GM23338 (cell line): ENCODE results near the gene STOX1. TPM values are rescaled to one million over a fixed set of nuclear protein-coding genes. Genes with fewer than 3 reads are reported as not detected.
A peak's percentile ranks its signal among the peaks of the same experiment; 100 is the strongest.

Source experiments
- ATAC-seq: fragments of 200-7000 bp; cut with Tn5 transposase; 3 replicates; pipeline ENCODE4 v1.9.1; 2020
- DNase-seq: peaks from one replicate; pipeline ENCODE4 v3.0.0-alpha.2; 2015; ENCODE audit warnings: low spot score
- H2AFZ ChIP-seq: fragments of 200-600 bp; sonication (generic); 2 replicates; pipeline ENCODE4 v1.8.0; 2016; ENCODE audit warnings: antibody characterized with exemption, mild to moderate bottlenecking, moderate library complexity
- H3F3A ChIP-seq: fragments of 200-600 bp; sonication (generic); replicated peaks from 2 replicates; pipeline ENCODE4 v1.8.0; 2017; ENCODE audit warnings: antibody characterized with exemption, mixed run types, low read depth
- H3K27ac ChIP-seq: fragments of 200-600 bp; sonication (generic); 2 replicates; pipeline ENCODE4 v1.6.1; 2016; ENCODE audit warnings: low read depth
- H3K27me3 ChIP-seq: fragments of 200-600 bp; sonication (generic); 2 replicates; pipeline ENCODE4 v1.8.0; 2016; ENCODE audit warnings: mild to moderate bottlenecking, mixed run types, moderate library complexity; ENCODE audit not compliant: insufficient read depth
- H3K36me3 ChIP-seq: fragments of 200-600 bp; sonication (generic); 2 replicates; pipeline ENCODE4 v1.8.0; 2016; ENCODE audit warnings: mild to moderate bottlenecking; ENCODE audit not compliant: insufficient read depth
- H3K4me1 ChIP-seq: fragments of 200-600 bp; sonication (generic); 2 replicates; pipeline ENCODE4 v1.8.0; 2016; ENCODE audit warnings: mild to moderate bottlenecking, moderate library complexity; ENCODE audit not compliant: insufficient read depth
- H3K4me2 ChIP-seq: fragments of 200-600 bp; sonication (generic); 2 replicates; pipeline ENCODE4 v1.7.1; 2017; ENCODE audit warnings: mixed run types
- H3K4me3 ChIP-seq: fragments of 200-600 bp; sonication (generic); 2 replicates; pipeline ENCODE4 v1.6.1; 2016; ENCODE audit warnings: mixed run types
- H3K79me2 ChIP-seq: fragments of 200-600 bp; sonication (generic); replicated peaks from 2 replicates; pipeline ENCODE4 v1.8.0; 2017; ENCODE audit warnings: mild to moderate bottlenecking; ENCODE audit not compliant: insufficient read depth
- H3K9me2 ChIP-seq: fragments of 200-600 bp; sonication (generic); 2 replicates; pipeline ENCODE4 v1.8.0; 2017; ENCODE audit not compliant: insufficient read depth
- H4K20me1 ChIP-seq: fragments of 200-600 bp; sonication (generic); replicated peaks from 2 replicates; pipeline ENCODE4 v1.8.0; 2017; ENCODE audit warnings: mild to moderate bottlenecking; ENCODE audit not compliant: insufficient read depth
- H3K27ac Mint-ChIP-seq: 2 replicates; pipeline ENCODE4 v1.8.0; 2020; ENCODE audit warnings: inconsistent platforms, mild to moderate bottlenecking, moderate library complexity, mixed read lengths
- H3K27me3 Mint-ChIP-seq: 3 replicates; pipeline ENCODE4 v1.8.0; 2022; ENCODE audit warnings: low read depth, mild to moderate bottlenecking, moderate library complexity, mixed read lengths, inconsistent platforms; ENCODE audit not compliant: insufficient read depth, poor library complexity
- H3K36me3 Mint-ChIP-seq: 3 replicates; pipeline ENCODE4 v1.8.0; 2021; ENCODE audit warnings: low read depth, mild to moderate bottlenecking, inconsistent platforms, moderate library complexity, mixed read lengths
- H3K4me1 Mint-ChIP-seq: 3 replicates; pipeline ENCODE4 v1.8.0; 2020; ENCODE audit warnings: mild to moderate bottlenecking, inconsistent platforms, mixed read lengths
- H3K4me3 Mint-ChIP-seq: 3 replicates; pipeline ENCODE4 v1.8.0; 2021; ENCODE audit warnings: moderate library complexity, mild to moderate bottlenecking, inconsistent platforms, mixed read lengths
- H3K9me3 Mint-ChIP-seq: 3 replicates; pipeline ENCODE4 v1.8.0; 2020; ENCODE audit warnings: moderate library complexity, mild to moderate bottlenecking, inconsistent platforms, mixed read lengths
- EZH2phosphoT487 ChIP-seq: fragments of 200-600 bp; sonication (generic); IDR thresholded peaks from one replicate; pipeline ENCODE4 v1.8.1; 2018; ENCODE audit warnings: antibody characterized with exemption; ENCODE audit not compliant: unreplicated experiment
- ZNF114 ChIP-seq: fragments of 250-450 bp; sonication (Bioruptor Pico); IDR thresholded peaks from 2 replicates; pipeline ENCODE4 v1.5.0; 2020; ENCODE audit warnings: mild to moderate bottlenecking, moderate library complexity
- polyA plus RNA-seq: library from polyadenylated mRNA; unstranded; fragments of >200 nt; fragmentation: Nextera tagmentation; extraction: Ambion mirVana; gene quantifications from 2 replicates; pipeline ENCODE4 v1.2.1, GENCODE V29; 2016
- total RNA-seq: library from RNA; depleted of rRNA; stranded (reverse); fragments of >200 nt; shearing (Covaris generic); gene quantifications from 2 replicates; pipeline ENCODE4 v1.2.3, GENCODE V29; 2014
- TF ChIP-seq, protein P1 (sequence below): IDR thresholded peaks from 2 replicates; pipeline ENCODE4 v1.6.1; 2016; ENCODE audit warnings: antibody characterized with exemption
- TF ChIP-seq, protein P2 (sequence below): fragments of 250-450 bp; sonication (Bioruptor Pico); IDR thresholded peaks from 2 replicates; pipeline ENCODE4 v1.5.0; 2020; ENCODE audit warnings: mild to moderate bottlenecking, moderate library complexity
- TF ChIP-seq, protein P3 (sequence below), 2 experiments: fragments of 200-600 bp in 1 of 2; sonication (generic) in 1 of 2; conservative IDR thresholded peaks; 2 replicates each; pipeline versions ENCODE4 v1.5.1 to v1.6.1; 2016 to 2017; ENCODE audit warnings: antibody characterized with exemption in 2 of 2, low read depth in 2 of 2, mild to moderate bottlenecking in 2 of 2, moderate library complexity in 1 of 2

STOX1 gene
- total and polyA plus RNA-seq, 2 experiments from 2014 or later: 1.6 to 2.2 TPM

DNA sequence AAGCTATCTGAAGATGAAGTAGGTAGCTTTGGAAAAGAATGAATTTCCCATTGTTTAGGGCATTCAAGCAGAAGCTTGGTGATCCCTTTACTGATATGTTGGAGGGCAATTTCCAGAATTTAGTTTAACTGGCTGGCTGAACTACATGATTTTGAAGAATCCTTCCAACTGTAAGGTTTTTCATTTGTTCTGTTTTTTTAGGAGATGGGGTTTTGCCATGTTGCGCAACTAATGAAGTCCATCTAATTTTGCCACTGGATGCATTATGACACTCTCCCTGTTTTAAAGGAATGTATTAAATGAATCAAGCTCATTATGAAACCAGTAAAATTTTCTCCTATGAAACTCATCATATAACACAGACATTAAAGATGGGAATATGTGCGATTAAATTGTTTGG is 67.7 kb downstream of the STOX1 start:
- Mint-ChIP-seq H3K27ac (no peak overlapping the region), H3K4me3 (no peak overlapping the region), H3K36me3 (no peaks in the 10 kb centered on the region)

DNA sequence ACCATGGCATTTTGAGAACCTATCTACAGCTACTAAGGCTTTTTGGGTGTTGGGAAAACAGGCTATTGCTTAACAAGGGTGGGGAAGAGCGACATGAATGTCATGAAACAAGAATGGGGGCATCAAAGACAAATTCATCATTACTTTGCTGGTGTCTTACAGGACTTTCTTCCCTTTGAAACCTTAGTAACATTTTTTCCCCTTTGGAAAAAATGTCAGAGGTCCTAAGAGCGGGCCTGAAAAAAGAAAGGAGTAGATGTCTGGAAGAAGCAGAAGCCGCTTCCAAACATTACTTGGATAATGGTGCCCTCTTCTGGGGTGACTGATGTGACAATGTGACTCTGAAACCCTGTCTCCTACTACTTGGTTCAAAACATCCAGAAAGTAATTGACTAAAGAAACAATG is 70.0 kb downstream of the STOX1 start:
- no peaks in the 10 kb centered on the region for H3K9me2 ChIP-seq
- peaks cover 9% of the 10 kb centered on the region for H3K79me2 ChIP-seq
- H3F3A ChIP-seq: 0 out of 2 replicates have a peak, but pooled peaks cover 8% of the 10 kb centered on the region
- no peaks in the 10 kb centered on the region for H3K36me3 ChIP-seq
- H3K27me3 Mint-ChIP-seq: peaks cover 10% of the 10 kb centered on the region
- ATAC-seq (peak; percentile 14), DNase-seq (peak; percentile 83)
- H3K4me3 ChIP-seq: no peak overlapping the region
- no peak overlapping the region for H2AFZ ChIP-seq
- no peaks in the 10 kb centered on the region for H3K36me3 Mint-ChIP-seq
- no peak overlapping the region for H3K4me2 ChIP-seq
- no peak overlapping the region for H3K27ac Mint-ChIP-seq
- H3K4me3 Mint-ChIP-seq: no peak overlapping the region
- no peak for TF ChIP-seq ZNF114 (CRISPR knock-in tag)
- TF ChIP-seq, protein P1, sequence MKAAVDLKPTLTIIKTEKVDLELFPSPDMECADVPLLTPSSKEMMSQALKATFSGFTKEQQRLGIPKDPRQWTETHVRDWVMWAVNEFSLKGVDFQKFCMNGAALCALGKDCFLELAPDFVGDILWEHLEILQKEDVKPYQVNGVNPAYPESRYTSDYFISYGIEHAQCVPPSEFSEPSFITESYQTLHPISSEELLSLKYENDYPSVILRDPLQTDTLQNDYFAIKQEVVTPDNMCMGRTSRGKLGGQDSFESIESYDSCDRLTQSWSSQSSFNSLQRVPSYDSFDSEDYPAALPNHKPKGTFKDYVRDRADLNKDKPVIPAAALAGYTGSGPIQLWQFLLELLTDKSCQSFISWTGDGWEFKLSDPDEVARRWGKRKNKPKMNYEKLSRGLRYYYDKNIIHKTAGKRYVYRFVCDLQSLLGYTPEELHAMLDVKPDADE: no peak
- TF ChIP-seq EZH2phosphoT487: no peak
- TF ChIP-seq, protein P2, sequence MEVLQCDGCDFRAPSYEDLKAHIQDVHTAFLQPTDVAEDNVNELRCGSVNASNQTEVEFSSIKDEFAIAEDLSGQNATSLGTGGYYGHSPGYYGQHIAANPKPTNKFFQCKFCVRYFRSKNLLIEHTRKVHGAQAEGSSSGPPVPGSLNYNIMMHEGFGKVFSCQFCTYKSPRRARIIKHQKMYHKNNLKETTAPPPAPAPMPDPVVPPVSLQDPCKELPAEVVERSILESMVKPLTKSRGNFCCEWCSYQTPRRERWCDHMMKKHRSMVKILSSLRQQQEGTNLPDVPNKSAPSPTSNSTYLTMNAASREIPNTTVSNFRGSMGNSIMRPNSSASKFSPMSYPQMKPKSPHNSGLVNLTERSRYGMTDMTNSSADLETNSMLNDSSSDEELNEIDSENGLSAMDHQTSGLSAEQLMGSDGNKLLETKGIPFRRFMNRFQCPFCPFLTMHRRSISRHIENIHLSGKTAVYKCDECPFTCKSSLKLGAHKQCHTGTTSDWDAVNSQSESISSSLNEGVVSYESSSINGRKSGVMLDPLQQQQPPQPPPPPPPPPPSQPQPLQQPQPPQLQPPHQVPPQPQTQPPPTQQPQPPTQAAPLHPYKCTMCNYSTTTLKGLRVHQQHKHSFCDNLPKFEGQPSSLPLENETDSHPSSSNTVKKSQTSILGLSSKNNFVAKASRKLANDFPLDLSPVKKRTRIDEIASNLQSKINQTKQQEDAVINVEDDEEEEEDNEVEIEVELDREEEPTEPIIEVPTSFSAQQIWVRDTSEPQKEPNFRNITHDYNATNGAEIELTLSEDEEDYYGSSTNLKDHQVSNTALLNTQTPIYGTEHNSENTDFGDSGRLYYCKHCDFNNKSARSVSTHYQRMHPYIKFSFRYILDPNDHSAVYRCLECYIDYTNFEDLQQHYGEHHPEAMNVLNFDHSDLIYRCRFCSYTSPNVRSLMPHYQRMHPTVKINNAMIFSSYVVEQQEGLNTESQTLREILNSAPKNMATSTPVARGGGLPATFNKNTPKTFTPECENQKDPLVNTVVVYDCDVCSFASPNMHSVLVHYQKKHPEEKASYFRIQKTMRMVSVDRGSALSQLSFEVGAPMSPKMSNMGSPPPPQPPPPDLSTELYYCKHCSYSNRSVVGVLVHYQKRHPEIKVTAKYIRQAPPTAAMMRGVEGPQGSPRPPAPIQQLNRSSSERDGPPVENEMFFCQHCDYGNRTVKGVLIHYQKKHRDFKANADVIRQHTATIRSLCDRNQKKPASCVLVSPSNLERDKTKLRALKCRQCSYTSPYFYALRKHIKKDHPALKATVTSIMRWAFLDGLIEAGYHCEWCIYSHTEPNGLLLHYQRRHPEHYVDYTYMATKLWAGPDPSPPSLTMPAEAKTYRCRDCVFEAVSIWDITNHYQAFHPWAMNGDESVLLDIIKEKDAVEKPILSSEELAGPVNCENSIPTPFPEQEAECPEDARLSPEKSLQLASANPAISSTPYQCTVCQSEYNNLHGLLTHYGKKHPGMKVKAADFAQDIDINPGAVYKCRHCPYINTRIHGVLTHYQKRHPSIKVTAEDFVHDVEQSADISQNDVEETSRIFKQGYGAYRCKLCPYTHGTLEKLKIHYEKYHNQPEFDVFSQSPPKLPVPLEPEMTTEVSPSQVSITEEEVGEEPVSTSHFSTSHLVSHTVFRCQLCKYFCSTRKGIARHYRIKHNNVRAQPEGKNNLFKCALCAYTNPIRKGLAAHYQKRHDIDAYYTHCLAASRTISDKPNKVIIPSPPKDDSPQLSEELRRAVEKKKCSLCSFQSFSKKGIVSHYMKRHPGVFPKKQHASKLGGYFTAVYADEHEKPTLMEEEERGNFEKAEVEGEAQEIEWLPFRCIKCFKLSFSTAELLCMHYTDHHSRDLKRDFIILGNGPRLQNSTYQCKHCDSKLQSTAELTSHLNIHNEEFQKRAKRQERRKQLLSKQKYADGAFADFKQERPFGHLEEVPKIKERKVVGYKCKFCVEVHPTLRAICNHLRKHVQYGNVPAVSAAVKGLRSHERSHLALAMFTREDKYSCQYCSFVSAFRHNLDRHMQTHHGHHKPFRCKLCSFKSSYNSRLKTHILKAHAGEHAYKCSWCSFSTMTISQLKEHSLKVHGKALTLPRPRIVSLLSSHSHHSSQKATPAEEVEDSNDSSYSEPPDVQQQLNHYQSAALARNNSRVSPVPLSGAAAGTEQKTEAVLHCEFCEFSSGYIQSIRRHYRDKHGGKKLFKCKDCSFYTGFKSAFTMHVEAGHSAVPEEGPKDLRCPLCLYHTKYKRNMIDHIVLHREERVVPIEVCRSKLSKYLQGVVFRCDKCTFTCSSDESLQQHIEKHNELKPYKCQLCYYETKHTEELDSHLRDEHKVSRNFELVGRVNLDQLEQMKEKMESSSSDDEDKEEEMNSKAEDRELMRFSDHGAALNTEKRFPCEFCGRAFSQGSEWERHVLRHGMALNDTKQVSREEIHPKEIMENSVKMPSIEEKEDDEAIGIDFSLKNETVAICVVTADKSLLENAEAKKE (CRISPR knock-in tag): no peak
- TF ChIP-seq, protein P3, sequence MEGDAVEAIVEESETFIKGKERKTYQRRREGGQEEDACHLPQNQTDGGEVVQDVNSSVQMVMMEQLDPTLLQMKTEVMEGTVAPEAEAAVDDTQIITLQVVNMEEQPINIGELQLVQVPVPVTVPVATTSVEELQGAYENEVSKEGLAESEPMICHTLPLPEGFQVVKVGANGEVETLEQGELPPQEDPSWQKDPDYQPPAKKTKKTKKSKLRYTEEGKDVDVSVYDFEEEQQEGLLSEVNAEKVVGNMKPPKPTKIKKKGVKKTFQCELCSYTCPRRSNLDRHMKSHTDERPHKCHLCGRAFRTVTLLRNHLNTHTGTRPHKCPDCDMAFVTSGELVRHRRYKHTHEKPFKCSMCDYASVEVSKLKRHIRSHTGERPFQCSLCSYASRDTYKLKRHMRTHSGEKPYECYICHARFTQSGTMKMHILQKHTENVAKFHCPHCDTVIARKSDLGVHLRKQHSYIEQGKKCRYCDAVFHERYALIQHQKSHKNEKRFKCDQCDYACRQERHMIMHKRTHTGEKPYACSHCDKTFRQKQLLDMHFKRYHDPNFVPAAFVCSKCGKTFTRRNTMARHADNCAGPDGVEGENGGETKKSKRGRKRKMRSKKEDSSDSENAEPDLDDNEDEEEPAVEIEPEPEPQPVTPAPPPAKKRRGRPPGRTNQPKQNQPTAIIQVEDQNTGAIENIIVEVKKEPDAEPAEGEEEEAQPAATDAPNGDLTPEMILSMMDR (conservative IDR thresholded peaks at IDR 0.05; ENCODE audit: low read depth in 2 of 2): peak; percentile 78 to 85
- H3K9me3 Mint-ChIP-seq: no peaks in the 10 kb centered on the region
- H3K4me1 Mint-ChIP-seq: peaks cover 9% of the 10 kb centered on the region; the same call in 2 of the 3 replicates
- H3K4me1 ChIP-seq: peaks cover 11% of the 10 kb centered on the region; the same call in 1 of the 2 replicates
- H3K27me3 ChIP-seq: no peaks in the 10 kb centered on the region
- no peaks in the 10 kb centered on the region for H4K20me1 ChIP-seq
- no peak overlapping the region for H3K27ac ChIP-seq

More for the DNA sequence above, 67.7 kb downstream of the STOX1 start:
- peaks cover 2% of the 10 kb centered on the region; the same call in 2 of the 3 replicates for H3K4me1 Mint-ChIP-seq
- Histone ChIP-seq H3F3A (0 out of 2 replicates have a peak, but pooled peaks cover 5% of the 10 kb centered on the region), H3K9me2 (no peaks in the 10 kb centered on the region), H3K79me2 (no peaks in the 10 kb centered on the region), H3K4me3 (no peak overlapping the region), H3K36me3 (no peaks in the 10 kb centered on the region), H3K27me3 (no peaks in the 10 kb centered on the region), H4K20me1 (no peaks in the 10 kb centered on the region), H3K4me1 (peaks cover 2% of the 10 kb centered on the region; the same call in 1 of the 2 replicates), H3K4me2 (no peak overlapping the region), H3K27ac (no peak overlapping the region), H2AFZ (no peak overlapping the region)
- no peak for TF ChIP-seq EZH2phosphoT487
- TF ChIP-seq, protein P3 (conservative IDR thresholded peaks at IDR 0.05; ENCODE audit: low read depth in 2 of 2): no peak
- DNase-seq: no peak
- ATAC-seq: no peak
- H3K27me3 Mint-ChIP-seq: no peaks in the 10 kb centered on the region
- no peaks in the 10 kb centered on the region for H3K9me3 Mint-ChIP-seq
